Bronchial epithelial cell (primary cell): ENCODE measurements around the gene COPG2. TPM values are rescaled to one million over a fixed set of nuclear protein-coding genes. Genes with fewer than 3 reads are reported as not detected.
"Not testable (repeated sequence)": the region's sequence is repeated elsewhere in the genome, so short reads cannot be mapped to it uniquely, and the experiment has no call there.

Experiments
- DNase-seq: peaks from one replicate; pipeline ENCODE4 v3.0.0-alpha.2; 2010; ENCODE audit warnings: low read depth
- FAIRE-seq: peaks from 2 replicates; lab custom pipeline; 2011; peaks lifted over from hg19 to GRCh38; lab: Jason Lieb, UNC
- H3K27me3 ChIP-seq: 2 replicates; pipeline ENCODE4 v1.5.1; 2011; ENCODE audit warnings: low read length; ENCODE audit not compliant: control insufficient read depth, insufficient read depth
- H3K36me3 ChIP-seq: 2 replicates; pipeline ENCODE4 v1.5.1; 2011; ENCODE audit warnings: low read length; ENCODE audit not compliant: control insufficient read depth, insufficient read depth
- H3K4me3 ChIP-seq: 2 replicates; pipeline ENCODE4 v1.5.1; 2011; ENCODE audit warnings: mild to moderate bottlenecking, low read depth, low read length, control low read depth
- CTCF ChIP-seq: IDR thresholded peaks from 2 replicates; pipeline ENCODE4 v1.5.1; 2011; ENCODE audit warnings: mild to moderate bottlenecking, moderate library complexity, low read length, control low read depth, inconsistent platforms; ENCODE audit not compliant: insufficient read depth, severe bottlenecking
- total RNA-seq: library from RNA; depleted of rRNA; stranded (reverse); fragments of >200 nt; gene quantifications from 2 replicates; pipeline ENCODE4 v1.2.1, GENCODE V29; 2014

COPG2 gene
- total RNA-seq, 1 donor from 2014 or later, result 30.3 TPM

DNA sequence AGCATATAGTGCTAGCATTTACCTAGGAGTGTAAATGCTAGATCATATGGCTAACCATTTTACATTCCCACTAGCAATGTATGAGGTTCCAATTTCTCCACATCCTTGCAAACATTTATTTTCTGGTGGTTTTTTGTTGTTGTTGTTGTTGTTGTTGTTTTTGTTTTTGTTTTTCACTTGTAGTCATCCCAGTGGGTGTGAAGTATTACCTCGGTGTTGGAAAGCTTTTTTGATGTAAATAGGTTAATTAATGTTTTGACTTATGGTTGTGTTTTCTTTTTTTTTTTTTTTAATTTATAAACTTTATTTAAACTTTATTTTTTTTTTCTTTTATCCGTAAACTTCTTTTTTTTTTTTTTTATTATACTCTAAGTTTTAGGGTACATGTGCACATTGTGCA is 33.1 kb upstream of the COPG2 start:
- H3K36me3 ChIP-seq, result no peaks in the 10 kb centered on the region
- DNase-seq (no peak), FAIRE-seq (no peak)
- TF ChIP-seq CTCF, result no peak
- H3K4me3 ChIP-seq, result no peak overlapping the region
- H3K27me3 ChIP-seq, result peaks cover 2% of the 10 kb centered on the region

DNA sequence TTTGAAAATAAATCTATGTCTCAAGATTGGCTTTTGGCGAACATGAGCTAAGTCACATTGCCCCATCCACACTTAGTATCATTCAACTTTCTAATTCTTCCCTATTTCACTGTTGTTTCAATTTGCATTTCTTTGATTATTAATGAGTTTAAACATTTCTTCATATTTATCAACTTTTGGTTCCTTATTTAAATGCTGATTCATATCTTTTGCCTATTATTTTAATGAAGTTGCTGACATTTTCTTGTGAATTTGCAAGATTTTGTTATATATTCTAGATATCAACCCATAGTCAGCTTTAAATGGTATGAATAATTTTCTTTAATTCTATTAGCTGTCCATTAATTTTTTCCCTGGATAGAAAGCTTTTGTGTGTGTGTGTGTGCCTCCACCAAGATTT is 32.2 kb upstream of the COPG2 start:
- FAIRE-seq (no peak), DNase-seq (no peak)
- peaks cover 2% of the 10 kb centered on the region for H3K27me3 ChIP-seq
- no peak for TF ChIP-seq CTCF
- no peak overlapping the region for H3K4me3 ChIP-seq
- H3K36me3 ChIP-seq, result no peaks in the 10 kb centered on the region

- DNase-seq (peak; percentile 12), FAIRE-seq (no peak)
- Histone ChIP-seq H3K36me3 (no peaks in the 10 kb centered on the region), H3K4me3 (no peak overlapping the region), H3K27me3 (peaks cover 2% of the 10 kb centered on the region)
- no peak for TF ChIP-seq CTCF
Measured at GRCh38 chr7:130699686-130700085, 31.1 kb upstream of the COPG2 start.

DNA sequence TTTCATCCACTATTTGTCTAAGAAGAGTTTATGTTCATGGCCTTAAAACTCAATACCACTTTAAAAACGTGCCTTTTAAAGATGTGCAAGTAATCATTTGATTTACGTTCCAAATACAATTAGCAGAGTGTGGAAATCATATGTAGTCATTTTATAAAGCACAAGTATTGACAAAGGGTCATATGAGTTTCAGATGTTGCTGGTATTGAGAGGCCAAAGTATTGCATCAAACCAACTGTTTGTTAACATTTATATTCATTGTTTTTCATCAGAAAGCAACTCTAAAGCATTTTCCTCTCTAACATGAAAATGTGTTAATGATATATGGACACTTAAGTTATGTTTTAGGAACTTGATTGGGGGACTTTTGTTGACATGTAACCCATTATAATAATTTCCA is 29.3 kb upstream of the COPG2 start:
- Histone ChIP-seq H3K36me3 (no peaks in the 10 kb centered on the region), H3K4me3 (no peak overlapping the region), H3K27me3 (peaks cover 2% of the 10 kb centered on the region)
- DNase-seq (no peak), FAIRE-seq (no peak)
- no peak for TF ChIP-seq CTCF

DNA sequence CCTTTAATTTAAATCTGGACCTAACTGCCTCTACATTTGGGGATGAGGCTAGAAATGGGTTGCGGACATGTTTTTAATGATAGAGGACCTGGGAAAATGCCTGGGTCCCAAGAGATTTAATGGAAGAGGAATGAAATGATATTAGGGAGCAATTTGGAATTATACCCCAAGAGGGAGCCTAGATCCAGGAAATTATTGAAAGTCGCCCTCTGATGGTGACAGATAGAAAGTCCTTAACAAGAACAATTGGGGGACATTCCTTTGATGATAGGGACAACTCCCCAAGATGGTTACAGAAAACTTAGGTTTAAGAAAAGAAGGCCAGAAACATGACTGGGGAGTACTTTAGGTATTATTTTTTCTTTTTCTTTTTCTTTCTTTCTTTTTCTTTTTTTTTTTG is 27.3 kb upstream of the COPG2 start:
- no peak for FAIRE-seq

GRCh38 chr7:130692396-130692795 is 23.8 kb upstream of the COPG2 start:
- H3K27me3 ChIP-seq, H3K36me3 ChIP-seq, DNase-seq, FAIRE-seq, H3K4me3 ChIP-seq: not testable (repeated sequence)

More for the DNA sequence above, 27.3 kb upstream of the COPG2 start:
- peak; percentile 58 for TF ChIP-seq CTCF
- Histone ChIP-seq H3K27me3 (peaks cover 2% of the 10 kb centered on the region), H3K36me3 (no peaks in the 10 kb centered on the region), H3K4me3 (no peak overlapping the region)
- DNase-seq, result peak; percentile 43
